ENCODE results near the gene SSNA1.
A peak's percentile ranks its signal among the peaks of the same experiment; 100 is the strongest.

SSNA1 gene

DNA sequence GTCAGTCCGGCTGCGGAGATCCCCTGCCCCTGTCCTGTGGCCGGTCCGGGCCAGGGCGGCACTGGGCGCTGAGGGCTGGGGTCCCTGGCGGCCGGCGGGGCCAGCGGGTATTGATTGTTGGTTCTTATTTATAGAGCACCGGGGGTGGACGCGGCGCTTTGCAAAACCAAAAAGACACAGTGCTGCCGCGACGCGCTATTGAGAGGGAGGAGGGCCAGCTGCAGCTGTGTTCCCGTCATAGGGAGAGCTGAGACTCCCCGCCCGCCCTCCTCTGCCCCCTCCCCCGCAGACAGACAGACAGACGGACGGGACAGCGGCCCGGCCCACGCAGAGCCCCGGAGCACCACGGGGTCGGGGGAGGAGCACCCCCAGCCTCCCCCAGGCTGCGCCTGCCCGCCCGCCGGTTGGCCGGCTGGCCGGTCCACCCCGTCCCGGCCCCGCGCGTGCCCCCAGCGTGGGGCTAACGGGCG is 21.2 kb upstream of the SSNA1 start:
- Histone ChIP-seq H3K9me3 (ENCODE audit: insufficient read depth, low read length, severe bottlenecking) (no peaks in the 10 kb centered on the region), H3K9ac (ENCODE audit: low read depth, low read length) (no peak overlapping the region), H3K27me3 (ENCODE audit: insufficient read depth, low read length, poor library complexity) (peaks cover 28% of the 10 kb centered on the region), H3K4me2 (ENCODE audit: insufficient read depth, low read length) (no peak overlapping the region), H4K20me1 (ENCODE audit: insufficient read depth, low read length) (no peaks in the 10 kb centered on the region), H3K4me1 (ENCODE audit: insufficient read depth, low read length) (no peaks in the 10 kb centered on the region), H3K27ac (ENCODE audit: low read length) (no peak overlapping the region), H2AFZ (ENCODE audit: low read depth, low read length) (no peak overlapping the region), H3K4me3 (ENCODE audit: low read depth in 1 of 2, low read length in 2 of 2) (no peak overlapping the region), H3K36me3 (ENCODE audit: insufficient read depth, low read length) (no peaks in the 10 kb centered on the region), H3K79me2 (ENCODE audit: insufficient read depth, low read length) (no peaks in the 10 kb centered on the region)
- no peak for TF ChIP-seq EZH2 (IDR thresholded peaks at IDR 0.05; ENCODE audit: borderline replicate concordance, low read depth, low read length, severe bottlenecking)
- TF ChIP-seq, protein P1, sequence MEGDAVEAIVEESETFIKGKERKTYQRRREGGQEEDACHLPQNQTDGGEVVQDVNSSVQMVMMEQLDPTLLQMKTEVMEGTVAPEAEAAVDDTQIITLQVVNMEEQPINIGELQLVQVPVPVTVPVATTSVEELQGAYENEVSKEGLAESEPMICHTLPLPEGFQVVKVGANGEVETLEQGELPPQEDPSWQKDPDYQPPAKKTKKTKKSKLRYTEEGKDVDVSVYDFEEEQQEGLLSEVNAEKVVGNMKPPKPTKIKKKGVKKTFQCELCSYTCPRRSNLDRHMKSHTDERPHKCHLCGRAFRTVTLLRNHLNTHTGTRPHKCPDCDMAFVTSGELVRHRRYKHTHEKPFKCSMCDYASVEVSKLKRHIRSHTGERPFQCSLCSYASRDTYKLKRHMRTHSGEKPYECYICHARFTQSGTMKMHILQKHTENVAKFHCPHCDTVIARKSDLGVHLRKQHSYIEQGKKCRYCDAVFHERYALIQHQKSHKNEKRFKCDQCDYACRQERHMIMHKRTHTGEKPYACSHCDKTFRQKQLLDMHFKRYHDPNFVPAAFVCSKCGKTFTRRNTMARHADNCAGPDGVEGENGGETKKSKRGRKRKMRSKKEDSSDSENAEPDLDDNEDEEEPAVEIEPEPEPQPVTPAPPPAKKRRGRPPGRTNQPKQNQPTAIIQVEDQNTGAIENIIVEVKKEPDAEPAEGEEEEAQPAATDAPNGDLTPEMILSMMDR (IDR thresholded peaks at IDR 0.05; ENCODE audit: borderline replicate concordance, extremely low read depth, low read length, poor library complexity, severe bottlenecking), result no peak
- DNase-seq, result no peak
- ATAC-seq (ENCODE audit: insufficient read depth, low read depth), result peak; percentile 44; the same call in 1 of the 3 replicates

DNA sequence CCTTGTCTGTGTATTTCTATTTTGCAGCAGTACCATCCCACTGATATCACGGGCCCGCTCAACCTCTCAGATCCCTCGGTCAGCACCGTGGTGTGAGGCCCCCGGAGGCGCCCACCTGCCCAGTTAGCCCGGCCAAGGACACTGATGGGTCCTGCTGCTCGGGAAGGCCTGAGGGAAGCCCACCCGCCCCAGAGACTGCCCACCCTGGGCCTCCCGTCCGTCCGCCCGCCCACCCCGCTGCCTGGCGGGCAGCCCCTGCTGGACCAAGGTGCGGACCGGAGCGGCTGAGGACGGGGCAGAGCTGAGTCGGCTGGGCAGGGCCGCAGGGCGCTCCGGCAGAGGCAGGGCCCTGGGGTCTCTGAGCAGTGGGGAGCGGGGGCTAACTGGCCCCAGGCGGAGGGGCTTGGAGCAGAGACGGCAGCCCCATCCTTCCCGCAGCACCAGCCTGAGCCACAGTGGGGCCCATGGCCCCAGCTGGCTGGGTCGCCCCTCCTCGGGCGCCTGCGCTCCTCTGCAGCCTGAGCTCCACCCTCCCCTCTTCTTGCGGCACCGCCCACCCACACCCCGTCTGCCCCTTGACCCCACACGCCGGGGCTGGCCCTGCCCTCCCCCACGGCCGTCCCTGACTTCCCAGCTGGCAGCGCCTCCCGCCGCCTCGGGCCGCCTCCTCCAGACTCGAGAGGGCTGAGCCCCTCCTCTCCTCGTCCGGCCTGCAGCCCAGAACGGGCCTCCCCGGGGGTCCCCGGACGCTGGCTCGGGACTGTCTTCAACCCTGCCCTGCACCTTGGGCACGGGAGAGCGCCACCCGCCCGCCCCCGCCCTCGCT is 20.5 kb upstream of the SSNA1 start:
- peak; percentile 29; the same call in 1 of the 3 replicates for ATAC-seq (ENCODE audit: insufficient read depth, low read depth)
- H3K36me3 ChIP-seq (ENCODE audit: insufficient read depth, low read length), result no peaks in the 10 kb centered on the region
- H3K9ac ChIP-seq (ENCODE audit: low read depth, low read length), result no peak overlapping the region
- H2AFZ ChIP-seq (ENCODE audit: low read depth, low read length), result no peak overlapping the region
- DNase-seq, result no peak
- peaks cover 28% of the 10 kb centered on the region for H3K27me3 ChIP-seq (ENCODE audit: insufficient read depth, low read length, poor library complexity)
- H3K79me2 ChIP-seq (ENCODE audit: insufficient read depth, low read length), result no peaks in the 10 kb centered on the region
- no peak overlapping the region for H3K27ac ChIP-seq (ENCODE audit: low read length)
- no peak overlapping the region for H3K4me2 ChIP-seq (ENCODE audit: insufficient read depth, low read length)
- H3K9me3 ChIP-seq (ENCODE audit: insufficient read depth, low read length, severe bottlenecking), result no peaks in the 10 kb centered on the region
- no peaks in the 10 kb centered on the region for H4K20me1 ChIP-seq (ENCODE audit: insufficient read depth, low read length)
- H3K4me3 ChIP-seq (ENCODE audit: low read depth in 1 of 2, low read length in 2 of 2), result no peak overlapping the region
- TF ChIP-seq, protein P1 (IDR thresholded peaks at IDR 0.05; ENCODE audit: borderline replicate concordance, extremely low read depth, low read length, poor library complexity, severe bottlenecking), result no peak
- peak; percentile 44 for TF ChIP-seq EZH2 (IDR thresholded peaks at IDR 0.05; ENCODE audit: borderline replicate concordance, low read depth, low read length, severe bottlenecking)
- H3K4me1 ChIP-seq (ENCODE audit: insufficient read depth, low read length), result no peaks in the 10 kb centered on the region

DNA sequence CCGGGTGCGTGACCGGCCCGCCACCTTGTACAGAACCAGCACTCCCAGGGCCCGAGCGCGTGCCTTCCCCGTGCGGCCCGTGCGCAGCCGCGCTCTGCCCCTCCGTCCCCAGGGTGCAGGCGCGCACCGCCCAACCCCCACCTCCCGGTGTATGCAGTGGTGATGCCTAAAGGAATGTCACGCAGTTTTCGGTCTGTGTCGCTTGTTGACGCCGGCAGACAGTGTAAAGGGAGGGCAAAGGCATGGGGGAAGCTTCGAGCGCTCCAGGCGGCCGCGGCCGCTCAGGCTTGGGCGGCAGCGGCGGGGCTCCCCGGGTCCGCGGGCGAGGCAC is 19.9 kb upstream of the SSNA1 start:
- peaks cover 28% of the 10 kb centered on the region for H3K27me3 ChIP-seq (ENCODE audit: insufficient read depth, low read length, poor library complexity)
- DNase-seq, result no peak
- no peak overlapping the region for H3K27ac ChIP-seq (ENCODE audit: low read length)
- H3K9me3 ChIP-seq (ENCODE audit: insufficient read depth, low read length, severe bottlenecking), result no peaks in the 10 kb centered on the region
- 0 out of 2 replicates have a peak, but pooled peaks cover 6% of the 10 kb centered on the region for H4K20me1 ChIP-seq (ENCODE audit: insufficient read depth, low read length)
- no peak for ATAC-seq (ENCODE audit: insufficient read depth, low read depth)
- no peak overlapping the region for H3K4me2 ChIP-seq (ENCODE audit: insufficient read depth, low read length)
- no peak overlapping the region for H3K9ac ChIP-seq (ENCODE audit: low read depth, low read length)
- no peaks in the 10 kb centered on the region for H3K4me1 ChIP-seq (ENCODE audit: insufficient read depth, low read length)
- no peaks in the 10 kb centered on the region for H3K79me2 ChIP-seq (ENCODE audit: insufficient read depth, low read length)
- H3K36me3 ChIP-seq (ENCODE audit: insufficient read depth, low read length), result no peaks in the 10 kb centered on the region
- no peak overlapping the region for H2AFZ ChIP-seq (ENCODE audit: low read depth, low read length)
- no peak overlapping the region for H3K4me3 ChIP-seq (ENCODE audit: low read depth in 1 of 2, low read length in 2 of 2)
- TF ChIP-seq, protein P1 (IDR thresholded peaks at IDR 0.05; ENCODE audit: borderline replicate concordance, extremely low read depth, low read length, poor library complexity, severe bottlenecking), result no peak
- TF ChIP-seq EZH2 (IDR thresholded peaks at IDR 0.05; ENCODE audit: borderline replicate concordance, low read depth, low read length, severe bottlenecking), result no peak

Data from DND-41 (cell line).